Gastroesophageal sphincter (tissue), 4 donors: ENCODE data around the gene MSANTD1. TPM values are rescaled to one million over a fixed set of nuclear protein-coding genes. Genes with fewer than 3 reads are reported as not detected.
A peak's percentile ranks its signal among the peaks of the same experiment; 100 is the strongest.

Experiments
- ATAC-seq: fragments of 150-250 bp; one replicate; pipeline ENCODE4 v1.9.1; 2016; ENCODE audit warnings: mild to moderate bottlenecking, moderate library complexity
- H3K27ac ChIP-seq, 4 donors: fragments of 200-600 bp; sonication (generic) in 3 of 4; 1 replicate in 3 of 4; 2 replicates in 1 of 4; pipeline ENCODE4 v1.5.1; 2016 to 2019
- H3K27me3 ChIP-seq: fragments of 200-600 bp; sonication (generic); one replicate; pipeline ENCODE4 v1.5.1; 2019
- H3K36me3 ChIP-seq, 2 donors: fragments of 200-600 bp; sonication (generic); one replicate each; pipeline ENCODE4 v1.5.1; 2019; ENCODE audit warnings: control low read depth in 1 of 2
- H3K4me1 ChIP-seq, 3 donors: fragments of 200-600 bp; sonication (generic); 1 replicate in 2 of 3; 2 replicates in 1 of 3; pipeline ENCODE4 v1.5.1; 2016 to 2019; ENCODE audit warnings: control low read depth in 2 of 3
- H3K4me3 ChIP-seq, 2 donors: fragments of 200-600 bp; sonication (generic); one replicate each; pipeline ENCODE4 v1.5.1; 2019; ENCODE audit warnings: mild to moderate bottlenecking in 1 of 2, moderate library complexity in 1 of 2
- H3K9me3 ChIP-seq, 3 donors: fragments of 200-600 bp; sonication (generic); one replicate each; pipeline ENCODE4 v1.5.1; 2017 to 2019; ENCODE audit warnings: control low read depth in 2 of 3
- EP300 ChIP-seq: sonication (generic); formaldehyde crosslinking; IDR thresholded peaks from one replicate; pipeline ENCODE4 v1.6.1; 2017; ENCODE audit warnings: antibody characterized with exemption, mild to moderate bottlenecking
- POLR2A ChIP-seq, 2 donors: fragments of 450-650 bp; IDR thresholded peaks; one replicate each; pipeline ENCODE4 v1.6.1; 2017; ENCODE audit warnings: antibody characterized with exemption in 2 of 2, mild to moderate bottlenecking in 2 of 2, moderate library complexity in 1 of 2
- POLR2AphosphoS5 ChIP-seq: sonication (generic); formaldehyde crosslinking; IDR thresholded peaks from one replicate; pipeline ENCODE4 v1.6.1; 2017; ENCODE audit warnings: antibody characterized with exemption
- WGBS, 2 donors: methylation state at CpG; one replicate each; pipeline ENCODE4 v1.1.5; 2018; ENCODE audit warnings: low coverage in 1 of 2; 5-methylcytosine and 5-hydroxymethylcytosine counted together
- total RNA-seq, 4 donors: library from RNA; depleted of rRNA; stranded (reverse); fragments of >200 nt; gene quantifications; one replicate each; pipeline ENCODE4 v1.1.0, GENCODE V29; 2016
- TF ChIP-seq, protein P1 (sequence below), 4 experiments: fragments of 200-600 bp in 2 of 4; fragments of 450-650 bp in 2 of 4; sonication (generic) in 1 of 4; IDR thresholded peaks; one replicate each; pipeline ENCODE4 v1.5.1; 2017 to 2019; ENCODE audit warnings: antibody characterized with exemption in 4 of 4, mild to moderate bottlenecking in 2 of 4, moderate library complexity in 2 of 4

MSANTD1 gene
- total RNA-seq, 4 donors from 2014 or later, result 0.78 to 6.9 (median 1.5) TPM; not detected in 1

GRCh38 chr4:3303565-3303824 lies 54.5 kb downstream of the MSANTD1 start:
- Histone ChIP-seq H3K9me3 (no peaks in the 10 kb centered on the region), H3K27me3 (no peaks in the 10 kb centered on the region), H3K27ac (no peak overlapping the region), H3K4me1 (peaks cover 0 to 88% (median 22%) of the 10 kb centered on the region in 3 donors), H3K4me3 (no peak overlapping the region), H3K36me3 (no peaks in the 10 kb centered on the region)
- ATAC-seq, result no peak
- WGBS, 2 donors, result 60% methylated on average over 1 of the region's 2 CpGs; no CpG with 5 or more reads in 1 of the 2 donors
- TF ChIP-seq POLR2A (IDR thresholded peaks at IDR 0.05), result no peak
- TF ChIP-seq POLR2AphosphoS5, result no peak
- TF ChIP-seq, protein P1, sequence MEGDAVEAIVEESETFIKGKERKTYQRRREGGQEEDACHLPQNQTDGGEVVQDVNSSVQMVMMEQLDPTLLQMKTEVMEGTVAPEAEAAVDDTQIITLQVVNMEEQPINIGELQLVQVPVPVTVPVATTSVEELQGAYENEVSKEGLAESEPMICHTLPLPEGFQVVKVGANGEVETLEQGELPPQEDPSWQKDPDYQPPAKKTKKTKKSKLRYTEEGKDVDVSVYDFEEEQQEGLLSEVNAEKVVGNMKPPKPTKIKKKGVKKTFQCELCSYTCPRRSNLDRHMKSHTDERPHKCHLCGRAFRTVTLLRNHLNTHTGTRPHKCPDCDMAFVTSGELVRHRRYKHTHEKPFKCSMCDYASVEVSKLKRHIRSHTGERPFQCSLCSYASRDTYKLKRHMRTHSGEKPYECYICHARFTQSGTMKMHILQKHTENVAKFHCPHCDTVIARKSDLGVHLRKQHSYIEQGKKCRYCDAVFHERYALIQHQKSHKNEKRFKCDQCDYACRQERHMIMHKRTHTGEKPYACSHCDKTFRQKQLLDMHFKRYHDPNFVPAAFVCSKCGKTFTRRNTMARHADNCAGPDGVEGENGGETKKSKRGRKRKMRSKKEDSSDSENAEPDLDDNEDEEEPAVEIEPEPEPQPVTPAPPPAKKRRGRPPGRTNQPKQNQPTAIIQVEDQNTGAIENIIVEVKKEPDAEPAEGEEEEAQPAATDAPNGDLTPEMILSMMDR (IDR thresholded peaks at IDR 0.05), result no peak
- no peak for TF ChIP-seq EP300

DNA sequence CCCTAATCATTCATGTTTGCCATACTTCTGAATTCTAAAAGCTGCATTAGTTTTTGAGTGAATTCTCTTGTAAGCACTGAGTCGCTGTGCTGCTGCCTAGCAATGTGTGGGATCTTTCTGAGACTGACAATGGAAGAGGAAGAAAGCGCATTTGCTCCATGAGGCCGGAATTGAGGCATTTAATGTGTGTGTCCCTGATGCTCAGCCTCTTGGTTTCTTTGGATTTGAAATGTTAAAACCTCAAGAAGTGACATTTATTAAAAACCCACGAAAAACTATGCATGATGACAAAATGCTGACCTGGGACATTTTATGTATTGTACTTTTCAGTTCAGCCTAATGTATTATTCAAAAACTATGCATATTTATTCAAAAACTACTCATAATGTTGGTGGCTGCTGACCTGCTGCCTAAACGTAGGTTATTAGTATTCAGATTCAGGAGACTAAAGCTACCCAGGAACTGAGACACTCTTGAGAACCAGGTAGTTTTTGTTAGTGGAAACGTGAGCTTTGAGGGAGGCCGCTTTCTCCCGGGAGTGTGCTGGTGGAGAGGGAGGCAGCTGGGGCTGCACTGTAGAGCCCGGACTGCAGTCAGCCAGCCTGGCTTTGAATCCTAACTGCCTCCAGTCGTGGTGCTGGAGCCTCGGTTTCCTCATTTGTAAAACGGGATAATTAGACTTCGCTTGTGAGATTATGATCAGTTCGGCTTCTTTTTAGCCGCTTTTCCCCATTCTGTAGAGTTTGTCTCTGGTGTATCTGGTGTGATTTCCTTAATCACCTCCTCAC lies 55.2 kb downstream of the MSANTD1 start:
- Histone ChIP-seq H3K9me3 (no peaks in the 10 kb centered on the region), H3K4me1 (peaks cover 0 to 89% (median 22%) of the 10 kb centered on the region in 3 donors), H3K36me3 (no peaks in the 10 kb centered on the region), H3K27me3 (no peaks in the 10 kb centered on the region), H3K4me3 (peak overlapping the region in 1 of 2 donors; percentile 23), H3K27ac (peak overlapping the region in 2 of 4 donors; percentile 3 to 21)
- TF ChIP-seq POLR2A (IDR thresholded peaks at IDR 0.05), result no peak
- TF ChIP-seq POLR2AphosphoS5, result no peak
- TF ChIP-seq, protein P1 (IDR thresholded peaks at IDR 0.05), result no peak
- TF ChIP-seq EP300, result no peak
- 53% methylated on average over 10 to 13 of the region's 15 CpGs for WGBS, 2 donors
- ATAC-seq, result no peak

DNA sequence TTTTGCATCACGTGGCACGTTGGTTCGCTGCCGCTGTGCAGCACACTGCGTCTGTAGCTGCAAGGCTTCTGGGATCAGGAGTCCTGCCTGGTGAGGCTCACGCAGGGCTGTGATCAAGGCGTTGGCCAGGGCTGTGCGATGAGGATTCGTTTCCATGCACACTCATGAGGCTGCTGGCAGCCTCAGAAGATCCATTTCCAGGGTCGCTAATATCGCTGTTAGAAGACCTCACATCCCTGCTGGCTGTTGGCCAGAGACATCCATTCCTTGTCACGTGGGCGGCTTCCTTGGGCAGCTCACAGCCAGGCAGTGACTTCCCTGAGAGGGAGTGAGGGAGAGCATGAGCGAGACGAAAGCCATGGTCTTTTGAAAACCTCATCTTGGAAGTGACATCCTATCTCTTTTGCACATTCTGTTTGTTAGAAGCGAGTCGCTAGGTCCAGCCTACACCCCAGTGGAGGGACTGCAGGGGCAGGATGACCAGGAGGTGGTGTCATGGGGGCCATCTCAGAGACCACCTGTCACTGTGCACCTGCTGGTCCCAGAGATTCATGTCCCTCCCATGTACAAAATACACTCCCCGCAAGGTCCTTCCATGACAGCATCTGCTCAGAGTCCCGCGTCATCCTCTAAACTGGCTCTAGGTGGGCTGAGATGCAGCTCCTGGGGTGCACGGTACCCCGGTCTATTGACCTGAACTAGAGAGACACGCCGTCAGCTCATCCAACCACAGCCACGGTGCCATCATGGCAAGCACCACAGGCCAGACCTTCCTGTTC lies 56.1 kb downstream of the MSANTD1 start:
- Histone ChIP-seq H3K9me3 (no peaks in the 10 kb centered on the region), H3K4me3 (peak overlapping the region in 1 of 2 donors; percentile 23), H3K4me1 (peaks cover 0 to 80% (median 22%) of the 10 kb centered on the region in 3 donors), H3K27ac (peak overlapping the region in 2 of 4 donors; percentile 3 to 21), H3K36me3 (no peaks in the 10 kb centered on the region), H3K27me3 (no peaks in the 10 kb centered on the region)
- TF ChIP-seq EP300 (no peak), POLR2AphosphoS5 (no peak), POLR2A (IDR thresholded peaks at IDR 0.05) (no peak)
- TF ChIP-seq, protein P1 (IDR thresholded peaks at IDR 0.05), result no peak
- peak; percentile 65 for ATAC-seq
- 20 to 100% methylated on average over 2 of the region's 25 CpGs for WGBS, 2 donors

- no peak overlapping the region for H3K4me3 ChIP-seq
- 43 to 57% methylated on average over 1 to 7 of the region's 9 CpGs for WGBS, 2 donors
- H3K4me1 ChIP-seq, result peaks cover 0 to 72% (median 22%) of the 10 kb centered on the region in 3 donors
- ATAC-seq, result peak; percentile 28
- TF ChIP-seq POLR2AphosphoS5 (peak; percentile 57), POLR2A (IDR thresholded peaks at IDR 0.05) (no peak), EP300 (no peak)
- TF ChIP-seq, protein P1 (IDR thresholded peaks at IDR 0.05), result no peak
- H3K27me3 ChIP-seq, result no peaks in the 10 kb centered on the region
- H3K9me3 ChIP-seq, result no peaks in the 10 kb centered on the region
- no peak overlapping the region for H3K27ac ChIP-seq
- H3K36me3 ChIP-seq, result no peaks in the 10 kb centered on the region
Observed at GRCh38 chr4:3305610-3306371, 56.8 kb downstream of the MSANTD1 start.

Other genes with a start within 250 kb of the MSANTD1 start
- not detected for gene HTT-AS, start 174.6 kb upstream of the MSANTD1 start, total RNA-seq
- gene HTT, start 174.5 kb upstream of the MSANTD1 start, total RNA-seq, result 10 to 100 TPM; 31.1 to 48.6 (median 43.0) TPM
- 10 to 100 TPM; 24.1 to 32.7 (median 29.1) TPM for gene RGS12, start 43.9 kb downstream of the MSANTD1 start, total RNA-seq
- 1 to 10 TPM in 1 of 4 donors, under 1 TPM in 2, not detected in 1; 0.13 to 1.8 (median 0.62) TPM for gene HGFAC, start 192.8 kb downstream of the MSANTD1 start, total RNA-seq
- gene DOK7, start 214.1 kb downstream of the MSANTD1 start, total RNA-seq, result 1 to 10 TPM in 3 of 4 donors, under 1 TPM in 1; 0.32 to 5.3 (median 2.8) TPM